Ovary (tissue), 3 donors: ENCODE results near the gene ATP1A2.

Experiments used
- EP300 ChIP-seq: sonication (generic); formaldehyde crosslinking; IDR thresholded peaks from one replicate; pipeline ENCODE4 v1.6.1; 2017; ENCODE audit warnings: antibody characterized with exemption
- POLR2A ChIP-seq: fragments of 450-650 bp; IDR thresholded peaks from one replicate; pipeline ENCODE4 v1.6.1; 2017; ENCODE audit warnings: antibody characterized with exemption, mild to moderate bottlenecking, moderate library complexity
- TF ChIP-seq, protein P1 (sequence below), 3 donors: fragments of 450-650 bp in 2 of 3; fragments of 200-600 bp in 1 of 3; IDR thresholded peaks; one replicate each; pipeline versions ENCODE4 v1.5.1 to v1.8.0; 2016 to 2022; ENCODE audit warnings: antibody characterized with exemption in 3 of 3, mild to moderate bottlenecking in 1 of 3
- donor health status: DM: no; HTN: no; CAD: no.

DNA sequence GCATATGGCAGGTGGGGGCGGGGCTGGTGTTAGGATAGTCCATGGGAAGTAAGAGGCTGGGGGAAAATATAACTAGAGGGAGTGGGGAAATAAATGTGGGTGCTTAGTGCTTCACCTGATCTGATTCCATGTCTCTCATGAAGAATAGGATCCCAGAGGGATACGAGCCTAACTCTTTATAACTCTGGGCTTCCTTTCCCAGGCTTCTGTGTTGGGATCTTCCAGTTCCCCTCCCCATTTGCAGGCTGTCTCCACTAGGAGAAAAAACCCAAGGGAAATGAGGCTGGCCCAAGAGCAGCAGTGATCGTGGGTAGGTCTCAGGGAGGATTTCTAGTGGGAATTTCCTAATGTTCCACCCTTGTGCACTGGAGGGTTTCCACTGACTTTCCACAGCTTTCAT is 32.6 kb upstream of the ATP1A2 start:
- TF ChIP-seq POLR2A, result no peak
- TF ChIP-seq, protein P1, sequence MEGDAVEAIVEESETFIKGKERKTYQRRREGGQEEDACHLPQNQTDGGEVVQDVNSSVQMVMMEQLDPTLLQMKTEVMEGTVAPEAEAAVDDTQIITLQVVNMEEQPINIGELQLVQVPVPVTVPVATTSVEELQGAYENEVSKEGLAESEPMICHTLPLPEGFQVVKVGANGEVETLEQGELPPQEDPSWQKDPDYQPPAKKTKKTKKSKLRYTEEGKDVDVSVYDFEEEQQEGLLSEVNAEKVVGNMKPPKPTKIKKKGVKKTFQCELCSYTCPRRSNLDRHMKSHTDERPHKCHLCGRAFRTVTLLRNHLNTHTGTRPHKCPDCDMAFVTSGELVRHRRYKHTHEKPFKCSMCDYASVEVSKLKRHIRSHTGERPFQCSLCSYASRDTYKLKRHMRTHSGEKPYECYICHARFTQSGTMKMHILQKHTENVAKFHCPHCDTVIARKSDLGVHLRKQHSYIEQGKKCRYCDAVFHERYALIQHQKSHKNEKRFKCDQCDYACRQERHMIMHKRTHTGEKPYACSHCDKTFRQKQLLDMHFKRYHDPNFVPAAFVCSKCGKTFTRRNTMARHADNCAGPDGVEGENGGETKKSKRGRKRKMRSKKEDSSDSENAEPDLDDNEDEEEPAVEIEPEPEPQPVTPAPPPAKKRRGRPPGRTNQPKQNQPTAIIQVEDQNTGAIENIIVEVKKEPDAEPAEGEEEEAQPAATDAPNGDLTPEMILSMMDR (IDR thresholded peaks at IDR 0.05), result no peak
- TF ChIP-seq EP300, result no peak
